Erythroblast (primary cell): ENCODE measurements around the gene KIAA0513.

Source experiments
- GATA1 ChIP-seq: IDR thresholded peaks from 2 replicates; pipeline ENCODE4 v1.6.1; 2011; ENCODE audit warnings: low read depth, mild to moderate bottlenecking, control low read depth, low read length, moderate library complexity
- POLR2A ChIP-seq: IDR thresholded peaks from 2 replicates; pipeline ENCODE4 v1.6.1; 2011; ENCODE audit warnings: mild to moderate bottlenecking, low read length

DNA sequence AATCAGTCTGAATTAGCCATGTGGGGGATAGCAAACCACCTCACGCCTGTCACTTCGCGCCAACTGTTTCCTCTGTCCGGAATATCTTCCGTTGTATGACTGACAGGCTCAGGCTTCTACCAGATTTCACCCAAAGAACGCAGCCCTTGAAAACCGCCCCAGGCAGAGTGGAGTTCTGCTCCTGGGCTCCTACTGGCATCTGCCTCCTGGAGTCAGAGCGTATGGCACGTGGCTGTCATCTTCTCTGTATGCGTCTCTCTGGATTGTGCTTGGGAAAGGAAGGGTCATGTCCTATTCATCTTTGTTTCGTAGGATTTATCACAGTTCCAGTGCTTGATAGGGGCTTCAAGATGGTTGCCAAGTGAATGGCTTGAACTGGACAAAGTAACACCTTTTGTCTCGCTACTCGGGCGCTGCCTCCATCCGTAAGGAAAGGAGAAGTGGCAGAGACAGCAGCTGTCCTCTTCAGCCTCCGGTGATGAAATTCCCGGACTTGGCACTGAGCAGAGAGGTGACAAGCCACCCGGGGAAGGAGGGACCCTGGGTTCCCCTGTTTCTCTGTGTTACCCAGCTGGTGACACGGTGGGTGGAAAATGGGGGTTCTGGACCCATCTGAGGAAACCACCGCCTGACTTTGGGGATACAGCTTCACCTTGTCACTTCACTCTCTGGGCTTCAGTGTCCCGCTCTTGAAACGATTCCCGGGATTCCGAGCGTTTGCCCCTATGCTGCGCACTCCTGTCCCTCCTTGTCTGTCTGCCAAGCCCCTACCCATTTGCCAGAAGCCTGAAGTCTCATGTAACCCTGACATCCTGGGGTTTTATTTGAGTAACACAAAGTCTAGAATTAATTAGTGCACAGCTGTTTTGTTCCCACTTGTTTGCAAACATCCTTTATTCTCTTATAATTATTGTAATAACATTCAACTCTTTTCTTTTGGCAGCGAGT is 13.9 kb downstream of the KIAA0513 start:
- TF ChIP-seq POLR2A (no peak), GATA1 (no peak)
